K562 (cell line): ENCODE data around the gene PAIP2. TPM values are rescaled to one million over a fixed set of nuclear protein-coding genes. Genes with fewer than 3 reads are reported as not detected.

Source experiments
- CTCF ChIP-seq, 3 experiments: IDR thresholded peaks in 2 of 3; conservative IDR thresholded peaks in 1 of 3; 2 replicates each; pipeline ENCODE4 v1.5.1; 2011 to 2012; ENCODE audit warnings: low read length in 3 of 3, mild to moderate bottlenecking in 3 of 3, control low read depth in 2 of 3, improper control_type of control experiment in 1 of 3, inconsistent platforms in 1 of 3, low read depth in 1 of 3, mixed read lengths in 1 of 3, moderate library complexity in 1 of 3; ENCODE audit not compliant: insufficient read depth in 2 of 3
- CTCFL ChIP-seq: IDR thresholded peaks from 2 replicates; pipeline ENCODE4 v1.6.1; 2011; ENCODE audit warnings: borderline replicate concordance, low read depth, mild to moderate bottlenecking, moderate library complexity, low read length; ENCODE audit not compliant: insufficient read depth, poor library complexity, severe bottlenecking
- DDX20 ChIP-seq: fragments of 450-650 bp; IDR thresholded peaks from 2 replicates; pipeline ENCODE4 v1.6.1; 2016; ENCODE audit warnings: missing genetic modification characterization, low read depth, mild to moderate bottlenecking, missing compliant biosample characterization, moderate library complexity
- RAD21 ChIP-seq, 2 experiments: fragments of 250-450 bp in 1 of 2; fragments of 450-650 bp in 1 of 2; sonication (Bioruptor Pico) in 1 of 2; formaldehyde crosslinking in 1 of 2; IDR thresholded peaks in 1 of 2; conservative IDR thresholded peaks in 1 of 2; 2 replicates each; pipeline versions ENCODE4 v1.4.0 to v1.8.0; 2020 to 2022; ENCODE audit warnings: mild to moderate bottlenecking in 2 of 2, moderate library complexity in 1 of 2
- RBM14 ChIP-seq: fragments of 200-400 bp; formaldehyde crosslinking; IDR thresholded peaks from 2 replicates; pipeline ENCODE4 v1.6.1; 2018; ENCODE audit warnings: low read depth, mild to moderate bottlenecking, low read length, moderate library complexity, borderline replicate concordance; ENCODE audit not compliant: insufficient read depth
- RFX1 ChIP-seq: fragments of 450-650 bp; IDR thresholded peaks from 2 replicates; pipeline ENCODE4 v1.6.1; 2016; ENCODE audit warnings: mild to moderate bottlenecking, moderate library complexity
- ZNF24 ChIP-seq: fragments of 450-650 bp; IDR thresholded peaks from 2 replicates; pipeline ENCODE4 v1.6.1; 2016
- ZNF436 ChIP-seq: fragments of 250-450, 450-650 bp; sonication (Bioruptor Pico); formaldehyde crosslinking; IDR thresholded peaks from 2 replicates; pipeline ENCODE4 v1.7.0; 2020; ENCODE audit warnings: mild to moderate bottlenecking
- ZNF75A ChIP-seq: fragments of 450-650 bp; formaldehyde crosslinking; IDR thresholded peaks from 2 replicates; pipeline ENCODE4 v1.4.0; 2020; ENCODE audit warnings: mild to moderate bottlenecking
- polyA plus RNA-seq, 8 experiments: library from polyadenylated mRNA; depleted of rRNA in 4 of 8; stranded (reverse) in 5 of 8; unstranded in 3 of 8; fragments of >200 nt; fragmentation: Nextera tagmentation in 2 of 8; fragmentation: Illumina TruSeq in 1 of 8; extraction: Ambion mirVana in 2 of 8; extraction: Trizol in 1 of 8; gene quantifications; 2 replicates each; pipeline versions ENCODE4 v1.2.1 to v1.2.3, GENCODE V29; 2011 to 2014; ENCODE audit warnings: inconsistent platforms in 1 of 8, missing spikeins in 1 of 8
- total RNA-seq, 7 experiments: library from RNA; depleted of rRNA in 6 of 7; stranded (reverse); fragments of >200 nt in 6 of 7; fragmentation: Illumina TruSeq in 2 of 7; extraction: Trizol in 2 of 7; gene quantifications; 2 replicates each; pipeline versions ENCODE4 v1.2.1 to v1.2.3, GENCODE V29; 2011 to 2021; ENCODE audit warnings: low replicate concordance in 1 of 7

PAIP2 gene
- total and polyA plus RNA-seq, 9 of the 15 experiments (the other 6 are each of a cell fraction or from before 2014, with no cell fraction given): 78.3 to 187 (median 128) TPM

- TF ChIP-seq CTCFL (no peak), RFX1 (no peak), RBM14 (no peak), DDX20 (tag) (no peak), ZNF24 (no peak), CTCF (IDR thresholded peaks at IDR 0.05 in 2 of 3, conservative IDR thresholded peaks at IDR 0.05 in 1 of 3; ENCODE audit: insufficient read depth in 2 of 3, low read depth in 1 of 3, low read length in 3 of 3) (peak in 2 of 3 experiments; percentile 11 to 52; a peak in 4 of 6 replicates), ZNF75A (no peak), RAD21 (CRISPR knock-in tag; conservative IDR thresholded peaks at IDR 0.05 in 1 of 2, IDR thresholded peaks at IDR 0.05 in 1 of 2) (peak in 1 of 2 experiments; percentile 44; a peak in 2 of 4 replicates), ZNF436 (CRISPR knock-in tag) (no peak)
These were observed 27.0 kb downstream of the PAIP2 start (continued) for GRCh38 chr5:139368613-139369012.
